ENCODE data around the gene MSL1. TPM values are rescaled to one million over a fixed set of nuclear protein-coding genes. Genes with fewer than 3 reads are reported as not detected.

The MSL1 gene
- total and polyA plus RNA-seq, 9 of the 15 experiments (the other 6 are each of a cell fraction or from before 2014, with no cell fraction given): 13.8 to 120 (median 61.9) TPM

DNA sequence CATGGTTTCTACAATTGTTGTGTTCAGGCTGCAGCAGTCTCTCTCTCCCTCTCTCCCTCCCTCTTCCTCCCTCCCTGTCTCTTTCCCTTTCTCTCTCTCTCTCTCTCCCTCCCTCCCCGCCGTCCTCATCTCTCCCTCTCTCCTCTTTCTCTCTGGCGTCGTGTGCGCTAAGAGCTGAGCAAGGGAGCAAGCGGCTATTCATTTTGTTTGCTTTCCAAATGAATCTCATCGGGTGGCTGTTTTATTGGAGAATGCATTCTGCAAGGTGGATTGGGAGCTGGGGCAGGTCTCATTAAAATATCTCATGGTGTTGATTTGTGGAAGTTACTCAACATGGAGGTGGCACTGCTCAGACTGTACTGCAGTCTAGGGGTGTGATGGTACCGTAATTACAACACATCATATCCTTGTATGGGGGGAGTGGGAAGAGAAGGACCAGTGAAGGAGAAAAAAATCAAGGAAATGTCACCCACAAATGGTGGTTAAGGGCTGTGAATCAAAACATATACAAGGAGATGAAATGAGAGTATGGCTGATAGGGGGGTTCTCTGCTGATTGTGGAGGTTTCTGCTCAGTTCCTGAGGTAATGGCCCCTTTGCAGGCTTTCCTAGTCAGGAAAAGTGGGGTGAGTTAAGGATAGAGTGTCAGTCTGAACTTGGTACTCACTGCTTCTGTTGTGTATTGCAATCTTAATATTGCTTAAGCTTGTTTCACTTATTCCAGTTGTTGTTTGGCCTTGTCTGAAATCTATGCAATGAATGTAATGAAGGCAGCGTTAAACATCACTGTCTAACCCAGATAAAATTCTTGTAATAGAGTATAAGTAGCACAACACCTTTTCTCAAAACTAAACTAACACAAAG, 2.7 kb downstream of the MSL1 start (continued):
- TF ChIP-seq CREM (IDR thresholded peaks at IDR 0.05; ENCODE audit: low read depth) (no peak), PTTG1 (tag; IDR thresholded peaks at IDR 0.05; ENCODE audit: low read depth) (no peak), MTA1 (IDR thresholded peaks at IDR 0.05; ENCODE audit: borderline replicate concordance) (peak; percentile 78), KDM2B (CRISPR knock-in tag; IDR thresholded peaks at IDR 0.05) (no peak), RBM25 (IDR thresholded peaks at IDR 0.05; ENCODE audit: low read depth, low read length, severe bottlenecking) (no peak), POLR3A (IDR thresholded peaks at IDR 0.05; ENCODE audit: borderline replicate concordance, extremely low read depth, insufficient read depth, insufficient read length) (no peak), USF1 (CRISPR knock-in tag; IDR thresholded peaks at IDR 0.05) (no peak), SAFB2 (IDR thresholded peaks at IDR 0.05; ENCODE audit: borderline replicate concordance, low read depth, low read length, severe bottlenecking) (no peak), ZBTB43 (CRISPR knock-in tag; IDR thresholded peaks at IDR 0.05) (no peak), JUN (IDR thresholded peaks at IDR 0.05; ENCODE audit: borderline replicate concordance, low read depth, low read length) (no peak), JUN (CRISPR knock-in tag; IDR thresholded peaks at IDR 0.05; ENCODE audit: borderline replicate concordance) (no peak), ZNF3 (CRISPR knock-in tag; IDR thresholded peaks at IDR 0.05) (no peak), PTBP1 (IDR thresholded peaks at IDR 0.05; ENCODE audit: low read depth, low read length) (no peak), MCM5 (IDR thresholded peaks at IDR 0.05; ENCODE audit: low read depth) (no peak), DDX20 (tag; IDR thresholded peaks at IDR 0.05; ENCODE audit: low read depth) (no peak), ZNF655 (CRISPR knock-in tag; IDR thresholded peaks at IDR 0.05) (no peak)
- TF ChIP-seq, protein P1, sequence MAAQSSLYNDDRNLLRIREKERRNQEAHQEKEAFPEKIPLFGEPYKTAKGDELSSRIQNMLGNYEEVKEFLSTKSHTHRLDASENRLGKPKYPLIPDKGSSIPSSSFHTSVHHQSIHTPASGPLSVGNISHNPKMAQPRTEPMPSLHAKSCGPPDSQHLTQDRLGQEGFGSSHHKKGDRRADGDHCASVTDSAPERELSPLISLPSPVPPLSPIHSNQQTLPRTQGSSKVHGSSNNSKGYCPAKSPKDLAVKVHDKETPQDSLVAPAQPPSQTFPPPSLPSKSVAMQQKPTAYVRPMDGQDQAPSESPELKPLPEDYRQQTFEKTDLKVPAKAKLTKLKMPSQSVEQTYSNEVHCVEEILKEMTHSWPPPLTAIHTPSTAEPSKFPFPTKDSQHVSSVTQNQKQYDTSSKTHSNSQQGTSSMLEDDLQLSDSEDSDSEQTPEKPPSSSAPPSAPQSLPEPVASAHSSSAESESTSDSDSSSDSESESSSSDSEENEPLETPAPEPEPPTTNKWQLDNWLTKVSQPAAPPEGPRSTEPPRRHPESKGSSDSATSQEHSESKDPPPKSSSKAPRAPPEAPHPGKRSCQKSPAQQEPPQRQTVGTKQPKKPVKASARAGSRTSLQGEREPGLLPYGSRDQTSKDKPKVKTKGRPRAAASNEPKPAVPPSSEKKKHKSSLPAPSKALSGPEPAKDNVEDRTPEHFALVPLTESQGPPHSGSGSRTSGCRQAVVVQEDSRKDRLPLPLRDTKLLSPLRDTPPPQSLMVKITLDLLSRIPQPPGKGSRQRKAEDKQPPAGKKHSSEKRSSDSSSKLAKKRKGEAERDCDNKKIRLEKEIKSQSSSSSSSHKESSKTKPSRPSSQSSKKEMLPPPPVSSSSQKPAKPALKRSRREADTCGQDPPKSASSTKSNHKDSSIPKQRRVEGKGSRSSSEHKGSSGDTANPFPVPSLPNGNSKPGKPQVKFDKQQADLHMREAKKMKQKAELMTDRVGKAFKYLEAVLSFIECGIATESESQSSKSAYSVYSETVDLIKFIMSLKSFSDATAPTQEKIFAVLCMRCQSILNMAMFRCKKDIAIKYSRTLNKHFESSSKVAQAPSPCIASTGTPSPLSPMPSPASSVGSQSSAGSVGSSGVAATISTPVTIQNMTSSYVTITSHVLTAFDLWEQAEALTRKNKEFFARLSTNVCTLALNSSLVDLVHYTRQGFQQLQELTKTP (IDR thresholded peaks at IDR 0.05; ENCODE audit: low read depth in 1 of 2, partially characterized antibody in 2 of 2): no peak
- TF ChIP-seq, protein P2, sequence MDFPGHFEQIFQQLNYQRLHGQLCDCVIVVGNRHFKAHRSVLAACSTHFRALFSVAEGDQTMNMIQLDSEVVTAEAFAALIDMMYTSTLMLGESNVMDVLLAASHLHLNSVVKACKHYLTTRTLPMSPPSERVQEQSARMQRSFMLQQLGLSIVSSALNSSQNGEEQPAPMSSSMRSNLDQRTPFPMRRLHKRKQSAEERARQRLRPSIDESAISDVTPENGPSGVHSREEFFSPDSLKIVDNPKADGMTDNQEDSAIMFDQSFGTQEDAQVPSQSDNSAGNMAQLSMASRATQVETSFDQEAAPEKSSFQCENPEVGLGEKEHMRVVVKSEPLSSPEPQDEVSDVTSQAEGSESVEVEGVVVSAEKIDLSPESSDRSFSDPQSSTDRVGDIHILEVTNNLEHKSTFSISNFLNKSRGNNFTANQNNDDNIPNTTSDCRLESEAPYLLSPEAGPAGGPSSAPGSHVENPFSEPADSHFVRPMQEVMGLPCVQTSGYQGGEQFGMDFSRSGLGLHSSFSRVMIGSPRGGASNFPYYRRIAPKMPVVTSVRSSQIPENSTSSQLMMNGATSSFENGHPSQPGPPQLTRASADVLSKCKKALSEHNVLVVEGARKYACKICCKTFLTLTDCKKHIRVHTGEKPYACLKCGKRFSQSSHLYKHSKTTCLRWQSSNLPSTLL (IDR thresholded peaks at IDR 0.05): no peak
